HuH-7.5 (cell line): ENCODE data around the gene DCAF15.

Source experiments
- DNase-seq: peaks from one replicate; pipeline ENCODE4 v3.0.0; 2011; ENCODE audit warnings: low spot score

The DCAF15 gene

GRCh38 chr19:13930402-13930801, 21.9 kb upstream of the DCAF15 start:
- no peak for DNase-seq

GRCh38 chr19:13931391-13932148, 20.7 kb upstream of the DCAF15 start:
- DNase-seq, result no peak

GRCh38 chr19:13932149-13932637, 20.1 kb upstream of the DCAF15 start:
- DNase-seq, result no peak

GRCh38 chr19:13932911-13933393, 19.4 kb upstream of the DCAF15 start:
- DNase-seq, result no peak

GRCh38 chr19:13934785-13935109, 17.6 kb upstream of the DCAF15 start:
- DNase-seq, result no peak

GRCh38 chr19:13935765-13936510, 16.4 kb upstream of the DCAF15 start:
- DNase-seq, result no peak

- DNase-seq, result no peak
Measured at GRCh38 chr19:13937479-13938300, 14.6 kb upstream of the DCAF15 start.

GRCh38 chr19:13938301-13939064, 13.8 kb upstream of the DCAF15 start, which contains the start of gene PODNL1:
PODNL1 (minus strand) TSS chr19:13938417; CDS start chr19:13938181, 236 bp downstream.
- no peak for DNase-seq

GRCh38 chr19:13942023-13942684, 10.2 kb upstream of the DCAF15 start:
- DNase-seq, result no peak

GRCh38 chr19:13946414-13946813, 5.9 kb upstream of the DCAF15 start:
- no peak for DNase-seq

- DNase-seq, result no peak
Measured at GRCh38 chr19:13951043-13951442, 1.3 kb upstream of the DCAF15 start.

- no peak for DNase-seq
Measured at GRCh38 chr19:13951799-13952153, 533 bp upstream of the DCAF15 start.

- DNase-seq, result no peak
Measured at GRCh38 chr19:13952931-13953531, 722 bp downstream of the DCAF15 start.

- DNase-seq, result no peak
Measured at GRCh38 chr19:13954185-13954584, 1.9 kb downstream of the DCAF15 start.

- no peak for DNase-seq
Measured at GRCh38 chr19:13955662-13956364, 3.5 kb downstream of the DCAF15 start.

GRCh38 chr19:13956365-13956744, 4.0 kb downstream of the DCAF15 start:
- DNase-seq, result no peak

- no peak for DNase-seq
Measured at GRCh38 chr19:13957051-13957450, 4.7 kb downstream of the DCAF15 start.

- no peak for DNase-seq
Measured at GRCh38 chr19:13958043-13958442, 5.7 kb downstream of the DCAF15 start.

- DNase-seq, result no peak
Measured at GRCh38 chr19:13959141-13959961, 7.0 kb downstream of the DCAF15 start.
